GM23338 (cell line): ENCODE data around the gene SMYD3. TPM values are rescaled to one million over a fixed set of nuclear protein-coding genes. Genes with fewer than 3 reads are reported as not detected.

Source experiments
- ATAC-seq: fragments of 200-7000 bp; cut with Tn5 transposase; 3 replicates; pipeline ENCODE4 v1.9.1; 2020
- DNase-seq: peaks from one replicate; pipeline ENCODE4 v3.0.0-alpha.2; 2015; ENCODE audit warnings: low spot score
- H2AFZ ChIP-seq: fragments of 200-600 bp; sonication (generic); 2 replicates; pipeline ENCODE4 v1.8.0; 2016; ENCODE audit warnings: antibody characterized with exemption, mild to moderate bottlenecking, moderate library complexity
- H3F3A ChIP-seq: fragments of 200-600 bp; sonication (generic); replicated peaks from 2 replicates; pipeline ENCODE4 v1.8.0; 2017; ENCODE audit warnings: antibody characterized with exemption, mixed run types, low read depth
- H3K27ac ChIP-seq: fragments of 200-600 bp; sonication (generic); 2 replicates; pipeline ENCODE4 v1.6.1; 2016; ENCODE audit warnings: low read depth
- H3K27me3 ChIP-seq: fragments of 200-600 bp; sonication (generic); 2 replicates; pipeline ENCODE4 v1.8.0; 2016; ENCODE audit warnings: mild to moderate bottlenecking, mixed run types, moderate library complexity; ENCODE audit not compliant: insufficient read depth
- H3K36me3 ChIP-seq: fragments of 200-600 bp; sonication (generic); 2 replicates; pipeline ENCODE4 v1.8.0; 2016; ENCODE audit warnings: mild to moderate bottlenecking; ENCODE audit not compliant: insufficient read depth
- H3K4me1 ChIP-seq: fragments of 200-600 bp; sonication (generic); 2 replicates; pipeline ENCODE4 v1.8.0; 2016; ENCODE audit warnings: mild to moderate bottlenecking, moderate library complexity; ENCODE audit not compliant: insufficient read depth
- H3K4me2 ChIP-seq: fragments of 200-600 bp; sonication (generic); 2 replicates; pipeline ENCODE4 v1.7.1; 2017; ENCODE audit warnings: mixed run types
- H3K4me3 ChIP-seq: fragments of 200-600 bp; sonication (generic); 2 replicates; pipeline ENCODE4 v1.6.1; 2016; ENCODE audit warnings: mixed run types
- H3K79me2 ChIP-seq: fragments of 200-600 bp; sonication (generic); replicated peaks from 2 replicates; pipeline ENCODE4 v1.8.0; 2017; ENCODE audit warnings: mild to moderate bottlenecking; ENCODE audit not compliant: insufficient read depth
- H3K9me2 ChIP-seq: fragments of 200-600 bp; sonication (generic); 2 replicates; pipeline ENCODE4 v1.8.0; 2017; ENCODE audit not compliant: insufficient read depth
- H4K20me1 ChIP-seq: fragments of 200-600 bp; sonication (generic); replicated peaks from 2 replicates; pipeline ENCODE4 v1.8.0; 2017; ENCODE audit warnings: mild to moderate bottlenecking; ENCODE audit not compliant: insufficient read depth
- H3K27ac Mint-ChIP-seq: 2 replicates; pipeline ENCODE4 v1.8.0; 2020; ENCODE audit warnings: inconsistent platforms, mild to moderate bottlenecking, moderate library complexity, mixed read lengths
- H3K27me3 Mint-ChIP-seq: 3 replicates; pipeline ENCODE4 v1.8.0; 2022; ENCODE audit warnings: low read depth, mild to moderate bottlenecking, moderate library complexity, mixed read lengths, inconsistent platforms; ENCODE audit not compliant: insufficient read depth, poor library complexity
- H3K36me3 Mint-ChIP-seq: 3 replicates; pipeline ENCODE4 v1.8.0; 2021; ENCODE audit warnings: low read depth, mild to moderate bottlenecking, inconsistent platforms, moderate library complexity, mixed read lengths
- H3K4me1 Mint-ChIP-seq: 3 replicates; pipeline ENCODE4 v1.8.0; 2020; ENCODE audit warnings: mild to moderate bottlenecking, inconsistent platforms, mixed read lengths
- H3K4me3 Mint-ChIP-seq: 3 replicates; pipeline ENCODE4 v1.8.0; 2021; ENCODE audit warnings: moderate library complexity, mild to moderate bottlenecking, inconsistent platforms, mixed read lengths
- H3K9me3 Mint-ChIP-seq: 3 replicates; pipeline ENCODE4 v1.8.0; 2020; ENCODE audit warnings: moderate library complexity, mild to moderate bottlenecking, inconsistent platforms, mixed read lengths
- CREB1 ChIP-seq: fragments of 250-450 bp; sonication (Bioruptor Pico); IDR thresholded peaks from 2 replicates; pipeline ENCODE4 v1.5.0; 2020; ENCODE audit warnings: low read depth, mild to moderate bottlenecking, moderate library complexity
- EZH2 ChIP-seq: fragments of 200-600 bp; sonication (generic); IDR thresholded peaks from one replicate; pipeline ENCODE4 v1.8.0; 2017; ENCODE audit warnings: antibody characterized with exemption, mild to moderate bottlenecking, low read depth; ENCODE audit not compliant: unreplicated experiment
- EZH2phosphoT487 ChIP-seq: fragments of 200-600 bp; sonication (generic); IDR thresholded peaks from one replicate; pipeline ENCODE4 v1.8.1; 2018; ENCODE audit warnings: antibody characterized with exemption; ENCODE audit not compliant: unreplicated experiment
- JUNB ChIP-seq: IDR thresholded peaks from one replicate; pipeline ENCODE4 v1.6.1; 2016; ENCODE audit warnings: antibody characterized with exemption; ENCODE audit not compliant: unreplicated experiment
- NANOG ChIP-seq: IDR thresholded peaks from 2 replicates; pipeline ENCODE4 v1.6.1; 2016; ENCODE audit warnings: antibody characterized with exemption, borderline replicate concordance
- POLR2AphosphoS5 ChIP-seq: IDR thresholded peaks from 2 replicates; pipeline ENCODE4 v1.6.1; 2016; ENCODE audit warnings: antibody characterized with exemption, low read depth
- STAT1 ChIP-seq: IDR thresholded peaks from one replicate; pipeline ENCODE4 v1.6.1; 2016; ENCODE audit warnings: antibody characterized with exemption; ENCODE audit not compliant: unreplicated experiment
- ZNF114 ChIP-seq: fragments of 250-450 bp; sonication (Bioruptor Pico); IDR thresholded peaks from 2 replicates; pipeline ENCODE4 v1.5.0; 2020; ENCODE audit warnings: mild to moderate bottlenecking, moderate library complexity
- ZNF331 ChIP-seq: fragments of 250-450 bp; sonication (Bioruptor Pico); IDR thresholded peaks from 2 replicates; pipeline ENCODE4 v1.5.0; 2020; ENCODE audit warnings: low read depth, mild to moderate bottlenecking, moderate library complexity
- polyA plus RNA-seq: library from polyadenylated mRNA; unstranded; fragments of >200 nt; fragmentation: Nextera tagmentation; extraction: Ambion mirVana; gene quantifications from 2 replicates; pipeline ENCODE4 v1.2.1, GENCODE V29; 2016
- total RNA-seq: library from RNA; depleted of rRNA; stranded (reverse); fragments of >200 nt; shearing (Covaris generic); gene quantifications from 2 replicates; pipeline ENCODE4 v1.2.3, GENCODE V29; 2014
- TF ChIP-seq, protein P1 (sequence below): IDR thresholded peaks from 2 replicates; pipeline ENCODE4 v1.6.1; 2016; ENCODE audit warnings: antibody characterized with exemption
- TF ChIP-seq, protein P2 (sequence below): fragments of 250-450 bp; sonication (Bioruptor Pico); IDR thresholded peaks from 2 replicates; pipeline ENCODE4 v1.5.0; 2020; ENCODE audit warnings: mild to moderate bottlenecking, moderate library complexity
- TF ChIP-seq, protein P3 (sequence below), 2 experiments: fragments of 200-600 bp in 1 of 2; sonication (generic) in 1 of 2; conservative IDR thresholded peaks; 2 replicates each; pipeline versions ENCODE4 v1.5.1 to v1.6.1; 2016 to 2017; ENCODE audit warnings: antibody characterized with exemption in 2 of 2, low read depth in 2 of 2, mild to moderate bottlenecking in 2 of 2, moderate library complexity in 1 of 2
- TF ChIP-seq, protein P4 (sequence below): IDR thresholded peaks from one replicate; pipeline ENCODE4 v1.6.1; 2018; ENCODE audit warnings: antibody characterized with exemption; ENCODE audit not compliant: unreplicated experiment

The SMYD3 gene
- total and polyA plus RNA-seq, 2 experiments from 2014 or later: 31.8 to 34.4 TPM

DNA sequence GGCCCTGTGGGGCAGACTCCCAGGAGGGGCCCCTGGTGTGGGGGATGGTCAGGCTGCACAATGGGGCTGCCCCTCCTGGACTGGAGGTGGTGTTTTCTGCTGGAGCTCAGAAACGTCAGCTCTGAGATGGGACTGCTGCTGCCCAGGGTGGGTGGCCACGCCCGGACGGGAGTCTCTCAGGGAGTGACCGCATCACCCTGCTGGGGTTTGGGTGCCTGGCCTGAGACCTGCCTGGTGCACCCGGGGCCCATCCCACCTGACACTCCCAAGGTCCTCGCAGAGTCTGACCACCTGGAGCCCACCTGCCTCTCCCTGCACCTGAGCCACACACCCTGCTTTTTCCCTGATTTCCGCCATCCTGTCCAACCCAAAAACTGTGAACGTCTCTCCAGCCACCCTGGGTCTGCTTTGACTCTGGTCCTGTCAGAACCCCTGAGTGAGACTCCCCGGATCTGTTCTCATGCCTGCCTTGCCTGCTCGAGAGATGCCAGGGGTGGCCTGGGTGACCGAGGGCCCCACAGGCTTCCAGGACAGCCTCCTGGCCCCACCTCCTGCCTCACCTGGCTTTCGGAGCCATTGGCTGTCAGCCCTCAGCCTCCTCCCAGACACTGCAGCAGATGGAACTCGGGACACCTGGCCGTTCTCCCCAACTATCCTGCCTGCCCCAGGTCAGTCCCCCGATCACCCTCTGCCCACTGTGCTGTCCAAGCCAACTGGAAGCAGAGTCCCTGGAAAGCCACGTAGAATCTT, 11.6 kb upstream of the SMYD3 start:
- ATAC-seq (no peak), DNase-seq (no peak)
- Mint-ChIP-seq H3K27ac (no peak overlapping the region), H3K9me3 (peaks cover 81% of the 10 kb centered on the region), H3K4me1 (no peaks in the 10 kb centered on the region), H3K4me3 (no peak overlapping the region), H3K27me3 (peaks cover 13% of the 10 kb centered on the region), H3K36me3 (peaks cover 14% of the 10 kb centered on the region; the same call in 2 of the 3 replicates)
- Histone ChIP-seq H3K4me3 (no peak overlapping the region), H3F3A (no peaks in the 10 kb centered on the region), H3K36me3 (no peaks in the 10 kb centered on the region), H3K79me2 (no peaks in the 10 kb centered on the region), H3K4me2 (no peak overlapping the region), H3K4me1 (no peaks in the 10 kb centered on the region), H3K9me2 (no peaks in the 10 kb centered on the region), H3K27ac (no peak overlapping the region), H3K27me3 (no peaks in the 10 kb centered on the region), H4K20me1 (no peaks in the 10 kb centered on the region), H2AFZ (no peak overlapping the region)
- TF ChIP-seq NANOG (no peak), JUNB (no peak), CREB1 (CRISPR knock-in tag) (no peak), STAT1 (no peak), EZH2phosphoT487 (no peak), EZH2 (no peak), ZNF114 (CRISPR knock-in tag) (no peak), POLR2AphosphoS5 (no peak), ZNF331 (no peak)
- TF ChIP-seq, protein P1, sequence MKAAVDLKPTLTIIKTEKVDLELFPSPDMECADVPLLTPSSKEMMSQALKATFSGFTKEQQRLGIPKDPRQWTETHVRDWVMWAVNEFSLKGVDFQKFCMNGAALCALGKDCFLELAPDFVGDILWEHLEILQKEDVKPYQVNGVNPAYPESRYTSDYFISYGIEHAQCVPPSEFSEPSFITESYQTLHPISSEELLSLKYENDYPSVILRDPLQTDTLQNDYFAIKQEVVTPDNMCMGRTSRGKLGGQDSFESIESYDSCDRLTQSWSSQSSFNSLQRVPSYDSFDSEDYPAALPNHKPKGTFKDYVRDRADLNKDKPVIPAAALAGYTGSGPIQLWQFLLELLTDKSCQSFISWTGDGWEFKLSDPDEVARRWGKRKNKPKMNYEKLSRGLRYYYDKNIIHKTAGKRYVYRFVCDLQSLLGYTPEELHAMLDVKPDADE: no peak
- TF ChIP-seq, protein P2, sequence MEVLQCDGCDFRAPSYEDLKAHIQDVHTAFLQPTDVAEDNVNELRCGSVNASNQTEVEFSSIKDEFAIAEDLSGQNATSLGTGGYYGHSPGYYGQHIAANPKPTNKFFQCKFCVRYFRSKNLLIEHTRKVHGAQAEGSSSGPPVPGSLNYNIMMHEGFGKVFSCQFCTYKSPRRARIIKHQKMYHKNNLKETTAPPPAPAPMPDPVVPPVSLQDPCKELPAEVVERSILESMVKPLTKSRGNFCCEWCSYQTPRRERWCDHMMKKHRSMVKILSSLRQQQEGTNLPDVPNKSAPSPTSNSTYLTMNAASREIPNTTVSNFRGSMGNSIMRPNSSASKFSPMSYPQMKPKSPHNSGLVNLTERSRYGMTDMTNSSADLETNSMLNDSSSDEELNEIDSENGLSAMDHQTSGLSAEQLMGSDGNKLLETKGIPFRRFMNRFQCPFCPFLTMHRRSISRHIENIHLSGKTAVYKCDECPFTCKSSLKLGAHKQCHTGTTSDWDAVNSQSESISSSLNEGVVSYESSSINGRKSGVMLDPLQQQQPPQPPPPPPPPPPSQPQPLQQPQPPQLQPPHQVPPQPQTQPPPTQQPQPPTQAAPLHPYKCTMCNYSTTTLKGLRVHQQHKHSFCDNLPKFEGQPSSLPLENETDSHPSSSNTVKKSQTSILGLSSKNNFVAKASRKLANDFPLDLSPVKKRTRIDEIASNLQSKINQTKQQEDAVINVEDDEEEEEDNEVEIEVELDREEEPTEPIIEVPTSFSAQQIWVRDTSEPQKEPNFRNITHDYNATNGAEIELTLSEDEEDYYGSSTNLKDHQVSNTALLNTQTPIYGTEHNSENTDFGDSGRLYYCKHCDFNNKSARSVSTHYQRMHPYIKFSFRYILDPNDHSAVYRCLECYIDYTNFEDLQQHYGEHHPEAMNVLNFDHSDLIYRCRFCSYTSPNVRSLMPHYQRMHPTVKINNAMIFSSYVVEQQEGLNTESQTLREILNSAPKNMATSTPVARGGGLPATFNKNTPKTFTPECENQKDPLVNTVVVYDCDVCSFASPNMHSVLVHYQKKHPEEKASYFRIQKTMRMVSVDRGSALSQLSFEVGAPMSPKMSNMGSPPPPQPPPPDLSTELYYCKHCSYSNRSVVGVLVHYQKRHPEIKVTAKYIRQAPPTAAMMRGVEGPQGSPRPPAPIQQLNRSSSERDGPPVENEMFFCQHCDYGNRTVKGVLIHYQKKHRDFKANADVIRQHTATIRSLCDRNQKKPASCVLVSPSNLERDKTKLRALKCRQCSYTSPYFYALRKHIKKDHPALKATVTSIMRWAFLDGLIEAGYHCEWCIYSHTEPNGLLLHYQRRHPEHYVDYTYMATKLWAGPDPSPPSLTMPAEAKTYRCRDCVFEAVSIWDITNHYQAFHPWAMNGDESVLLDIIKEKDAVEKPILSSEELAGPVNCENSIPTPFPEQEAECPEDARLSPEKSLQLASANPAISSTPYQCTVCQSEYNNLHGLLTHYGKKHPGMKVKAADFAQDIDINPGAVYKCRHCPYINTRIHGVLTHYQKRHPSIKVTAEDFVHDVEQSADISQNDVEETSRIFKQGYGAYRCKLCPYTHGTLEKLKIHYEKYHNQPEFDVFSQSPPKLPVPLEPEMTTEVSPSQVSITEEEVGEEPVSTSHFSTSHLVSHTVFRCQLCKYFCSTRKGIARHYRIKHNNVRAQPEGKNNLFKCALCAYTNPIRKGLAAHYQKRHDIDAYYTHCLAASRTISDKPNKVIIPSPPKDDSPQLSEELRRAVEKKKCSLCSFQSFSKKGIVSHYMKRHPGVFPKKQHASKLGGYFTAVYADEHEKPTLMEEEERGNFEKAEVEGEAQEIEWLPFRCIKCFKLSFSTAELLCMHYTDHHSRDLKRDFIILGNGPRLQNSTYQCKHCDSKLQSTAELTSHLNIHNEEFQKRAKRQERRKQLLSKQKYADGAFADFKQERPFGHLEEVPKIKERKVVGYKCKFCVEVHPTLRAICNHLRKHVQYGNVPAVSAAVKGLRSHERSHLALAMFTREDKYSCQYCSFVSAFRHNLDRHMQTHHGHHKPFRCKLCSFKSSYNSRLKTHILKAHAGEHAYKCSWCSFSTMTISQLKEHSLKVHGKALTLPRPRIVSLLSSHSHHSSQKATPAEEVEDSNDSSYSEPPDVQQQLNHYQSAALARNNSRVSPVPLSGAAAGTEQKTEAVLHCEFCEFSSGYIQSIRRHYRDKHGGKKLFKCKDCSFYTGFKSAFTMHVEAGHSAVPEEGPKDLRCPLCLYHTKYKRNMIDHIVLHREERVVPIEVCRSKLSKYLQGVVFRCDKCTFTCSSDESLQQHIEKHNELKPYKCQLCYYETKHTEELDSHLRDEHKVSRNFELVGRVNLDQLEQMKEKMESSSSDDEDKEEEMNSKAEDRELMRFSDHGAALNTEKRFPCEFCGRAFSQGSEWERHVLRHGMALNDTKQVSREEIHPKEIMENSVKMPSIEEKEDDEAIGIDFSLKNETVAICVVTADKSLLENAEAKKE: no peak
- TF ChIP-seq, protein P3, sequence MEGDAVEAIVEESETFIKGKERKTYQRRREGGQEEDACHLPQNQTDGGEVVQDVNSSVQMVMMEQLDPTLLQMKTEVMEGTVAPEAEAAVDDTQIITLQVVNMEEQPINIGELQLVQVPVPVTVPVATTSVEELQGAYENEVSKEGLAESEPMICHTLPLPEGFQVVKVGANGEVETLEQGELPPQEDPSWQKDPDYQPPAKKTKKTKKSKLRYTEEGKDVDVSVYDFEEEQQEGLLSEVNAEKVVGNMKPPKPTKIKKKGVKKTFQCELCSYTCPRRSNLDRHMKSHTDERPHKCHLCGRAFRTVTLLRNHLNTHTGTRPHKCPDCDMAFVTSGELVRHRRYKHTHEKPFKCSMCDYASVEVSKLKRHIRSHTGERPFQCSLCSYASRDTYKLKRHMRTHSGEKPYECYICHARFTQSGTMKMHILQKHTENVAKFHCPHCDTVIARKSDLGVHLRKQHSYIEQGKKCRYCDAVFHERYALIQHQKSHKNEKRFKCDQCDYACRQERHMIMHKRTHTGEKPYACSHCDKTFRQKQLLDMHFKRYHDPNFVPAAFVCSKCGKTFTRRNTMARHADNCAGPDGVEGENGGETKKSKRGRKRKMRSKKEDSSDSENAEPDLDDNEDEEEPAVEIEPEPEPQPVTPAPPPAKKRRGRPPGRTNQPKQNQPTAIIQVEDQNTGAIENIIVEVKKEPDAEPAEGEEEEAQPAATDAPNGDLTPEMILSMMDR (conservative IDR thresholded peaks at IDR 0.05; ENCODE audit: low read depth in 2 of 2): no peak
- TF ChIP-seq, protein P4, sequence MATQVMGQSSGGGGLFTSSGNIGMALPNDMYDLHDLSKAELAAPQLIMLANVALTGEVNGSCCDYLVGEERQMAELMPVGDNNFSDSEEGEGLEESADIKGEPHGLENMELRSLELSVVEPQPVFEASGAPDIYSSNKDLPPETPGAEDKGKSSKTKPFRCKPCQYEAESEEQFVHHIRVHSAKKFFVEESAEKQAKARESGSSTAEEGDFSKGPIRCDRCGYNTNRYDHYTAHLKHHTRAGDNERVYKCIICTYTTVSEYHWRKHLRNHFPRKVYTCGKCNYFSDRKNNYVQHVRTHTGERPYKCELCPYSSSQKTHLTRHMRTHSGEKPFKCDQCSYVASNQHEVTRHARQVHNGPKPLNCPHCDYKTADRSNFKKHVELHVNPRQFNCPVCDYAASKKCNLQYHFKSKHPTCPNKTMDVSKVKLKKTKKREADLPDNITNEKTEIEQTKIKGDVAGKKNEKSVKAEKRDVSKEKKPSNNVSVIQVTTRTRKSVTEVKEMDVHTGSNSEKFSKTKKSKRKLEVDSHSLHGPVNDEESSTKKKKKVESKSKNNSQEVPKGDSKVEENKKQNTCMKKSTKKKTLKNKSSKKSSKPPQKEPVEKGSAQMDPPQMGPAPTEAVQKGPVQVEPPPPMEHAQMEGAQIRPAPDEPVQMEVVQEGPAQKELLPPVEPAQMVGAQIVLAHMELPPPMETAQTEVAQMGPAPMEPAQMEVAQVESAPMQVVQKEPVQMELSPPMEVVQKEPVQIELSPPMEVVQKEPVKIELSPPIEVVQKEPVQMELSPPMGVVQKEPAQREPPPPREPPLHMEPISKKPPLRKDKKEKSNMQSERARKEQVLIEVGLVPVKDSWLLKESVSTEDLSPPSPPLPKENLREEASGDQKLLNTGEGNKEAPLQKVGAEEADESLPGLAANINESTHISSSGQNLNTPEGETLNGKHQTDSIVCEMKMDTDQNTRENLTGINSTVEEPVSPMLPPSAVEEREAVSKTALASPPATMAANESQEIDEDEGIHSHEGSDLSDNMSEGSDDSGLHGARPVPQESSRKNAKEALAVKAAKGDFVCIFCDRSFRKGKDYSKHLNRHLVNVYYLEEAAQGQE: no peak
